Upper lobe of left lung (tissue), 4 donors: ENCODE measurements around the gene PTPRD.

Experiments
- EP300 ChIP-seq, 4 donors: sonication (generic); formaldehyde crosslinking; IDR thresholded peaks; one replicate each; pipeline ENCODE4 v1.5.1; 2017; ENCODE audit warnings: antibody characterized with exemption in 4 of 4, control low read depth in 2 of 4
- TF ChIP-seq, protein P1 (sequence below), 6 experiments: fragments of 450-650 bp in 4 of 6; fragments of 200-600 bp in 2 of 6; sonication (generic) in 2 of 6; IDR thresholded peaks; one replicate each; pipeline ENCODE4 v1.5.1; 2016 to 2019; ENCODE audit warnings: antibody characterized with exemption in 6 of 6

DNA sequence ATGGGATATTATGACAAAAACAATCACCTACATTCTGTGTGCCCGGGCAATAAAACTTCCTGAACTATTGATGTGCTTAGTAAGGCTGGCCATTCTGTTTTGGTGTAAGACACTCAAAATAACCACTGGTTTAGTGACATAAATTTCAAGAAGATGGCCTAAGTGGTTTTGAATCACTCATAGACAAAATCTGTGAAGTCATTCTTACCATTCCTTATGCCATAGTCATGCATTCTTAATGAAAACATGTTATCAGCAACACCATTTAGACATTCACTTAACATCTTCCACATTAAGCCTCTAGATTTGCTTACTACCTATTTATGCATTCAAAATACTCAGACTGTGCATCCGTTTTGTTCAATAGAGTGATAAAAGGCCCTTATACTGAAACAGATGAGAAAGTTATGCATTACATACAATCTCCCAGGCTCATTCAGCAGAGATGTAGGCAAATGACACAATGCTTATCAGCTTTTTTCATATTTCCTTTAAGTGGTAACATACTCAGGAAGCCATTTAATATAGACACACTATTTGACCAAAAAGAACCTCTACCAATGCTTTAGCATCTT, 1964.4 kb downstream of the PTPRD start:
- TF ChIP-seq, protein P1, sequence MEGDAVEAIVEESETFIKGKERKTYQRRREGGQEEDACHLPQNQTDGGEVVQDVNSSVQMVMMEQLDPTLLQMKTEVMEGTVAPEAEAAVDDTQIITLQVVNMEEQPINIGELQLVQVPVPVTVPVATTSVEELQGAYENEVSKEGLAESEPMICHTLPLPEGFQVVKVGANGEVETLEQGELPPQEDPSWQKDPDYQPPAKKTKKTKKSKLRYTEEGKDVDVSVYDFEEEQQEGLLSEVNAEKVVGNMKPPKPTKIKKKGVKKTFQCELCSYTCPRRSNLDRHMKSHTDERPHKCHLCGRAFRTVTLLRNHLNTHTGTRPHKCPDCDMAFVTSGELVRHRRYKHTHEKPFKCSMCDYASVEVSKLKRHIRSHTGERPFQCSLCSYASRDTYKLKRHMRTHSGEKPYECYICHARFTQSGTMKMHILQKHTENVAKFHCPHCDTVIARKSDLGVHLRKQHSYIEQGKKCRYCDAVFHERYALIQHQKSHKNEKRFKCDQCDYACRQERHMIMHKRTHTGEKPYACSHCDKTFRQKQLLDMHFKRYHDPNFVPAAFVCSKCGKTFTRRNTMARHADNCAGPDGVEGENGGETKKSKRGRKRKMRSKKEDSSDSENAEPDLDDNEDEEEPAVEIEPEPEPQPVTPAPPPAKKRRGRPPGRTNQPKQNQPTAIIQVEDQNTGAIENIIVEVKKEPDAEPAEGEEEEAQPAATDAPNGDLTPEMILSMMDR (IDR thresholded peaks at IDR 0.05), result no peak
- TF ChIP-seq EP300 (IDR thresholded peaks at IDR 0.05), result no peak
